GM18870 (cell line): ENCODE results near the gene PPP1R3E.

Experiments
- ATAC-seq: cut with Tn5 transposase; IDR thresholded peaks from one replicate; pipeline ENCODE4 v1.9.1; 2021; ENCODE audit warnings: moderate library complexity; ENCODE audit not compliant: unreplicated experiment

PPP1R3E gene

GRCh38 chr14:23322568-23323517 is 20.2 kb upstream of the PPP1R3E start:
- ATAC-seq, result no peak

- ATAC-seq, result no peak
These were observed 19.2 kb upstream of the PPP1R3E start for GRCh38 chr14:23321572-23322547.

GRCh38 chr14:23320584-23321571 is 18.2 kb upstream of the PPP1R3E start, which contains the start of gene PABPN1:
PABPN1 (plus strand) TSS chr14:23321457; CDS start chr14:23321470, 13 bp downstream.
- ATAC-seq, result peak; percentile 95

GRCh38 chr14:23319746-23320583 is 17.3 kb upstream of the PPP1R3E start:
- ATAC-seq, result no peak

- no peak for ATAC-seq
These were observed 13.6 kb upstream of the PPP1R3E start for GRCh38 chr14:23316300-23316699.

GRCh38 chr14:23310546-23310945 is 7.9 kb upstream of the PPP1R3E start:
- no peak for ATAC-seq

- no peak for ATAC-seq
These were observed 6.2 kb upstream of the PPP1R3E start for GRCh38 chr14:23308721-23309445.

- no peak for ATAC-seq
These were observed 5.3 kb upstream of the PPP1R3E start for GRCh38 chr14:23307687-23308644.

GRCh38 chr14:23307146-23307530 is 4.5 kb upstream of the PPP1R3E start:
- no peak for ATAC-seq

GRCh38 chr14:23306412-23307145 is 3.9 kb upstream of the PPP1R3E start, which contains the start of gene BCL2L2:
BCL2L2 (plus strand) TSS chr14:23306833; CDS start chr14:23307768, 935 bp downstream.
- ATAC-seq, result no peak

GRCh38 chr14:23301969-23302289 is 730 bp downstream of the PPP1R3E start:
- ATAC-seq, result peak; percentile 13

GRCh38 chr14:23301288-23301968 is 1.2 kb downstream of the PPP1R3E start:
- peak; percentile 63 for ATAC-seq

GRCh38 chr14:23300687-23301223 is 1.9 kb downstream of the PPP1R3E start:
- no peak for ATAC-seq

GRCh38 chr14:23299986-23300686 is 2.5 kb downstream of the PPP1R3E start:
- ATAC-seq, result no peak

- ATAC-seq, result no peak
These were observed 3.3 kb downstream of the PPP1R3E start for GRCh38 chr14:23299211-23299957.
